Measurements from ENCODE around the gene RNF151. TPM values are rescaled to one million over a fixed set of nuclear protein-coding genes. Genes with fewer than 3 reads are reported as not detected.

The RNF151 gene
- total RNA-seq, 1 experiment from 2014 or later, result not detected

DNA sequence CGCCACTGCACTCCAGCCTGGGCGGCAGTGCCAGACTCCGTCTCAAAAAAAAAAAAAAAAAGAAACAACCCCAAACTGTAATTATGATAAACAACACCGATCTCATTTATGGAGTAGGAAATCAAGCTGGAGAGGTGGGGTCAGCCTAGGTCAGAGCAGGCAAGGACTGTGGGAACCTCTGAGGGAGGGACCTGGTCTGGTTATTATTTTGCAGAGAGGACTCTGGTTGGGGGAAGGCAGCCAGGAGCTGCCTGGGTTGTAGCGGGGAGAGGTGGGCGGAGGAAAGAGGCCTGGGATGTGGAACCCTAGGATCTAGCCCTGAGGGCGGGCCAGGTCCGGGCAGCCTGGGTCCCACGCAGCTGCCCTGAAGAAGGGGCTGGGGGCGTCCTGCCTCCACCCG, 37.6 kb upstream of the RNF151 start:
- DNase-seq (ENCODE audit: low read depth, low spot score), result no peak
- no peak for TF ChIP-seq TCF7L2 (IDR thresholded peaks at IDR 0.05; ENCODE audit: low read depth, low read length)
- TF ChIP-seq POLR2AphosphoS5 (IDR thresholded peaks at IDR 0.05; ENCODE audit: low read depth, low read length), result no peak
- TF ChIP-seq CTCF (IDR thresholded peaks at IDR 0.05), result no peak
- no peak for TF ChIP-seq SIN3A (IDR thresholded peaks at IDR 0.05; ENCODE audit: borderline replicate concordance, insufficient read depth, low read depth, low read length)
- TF ChIP-seq, protein P1, sequence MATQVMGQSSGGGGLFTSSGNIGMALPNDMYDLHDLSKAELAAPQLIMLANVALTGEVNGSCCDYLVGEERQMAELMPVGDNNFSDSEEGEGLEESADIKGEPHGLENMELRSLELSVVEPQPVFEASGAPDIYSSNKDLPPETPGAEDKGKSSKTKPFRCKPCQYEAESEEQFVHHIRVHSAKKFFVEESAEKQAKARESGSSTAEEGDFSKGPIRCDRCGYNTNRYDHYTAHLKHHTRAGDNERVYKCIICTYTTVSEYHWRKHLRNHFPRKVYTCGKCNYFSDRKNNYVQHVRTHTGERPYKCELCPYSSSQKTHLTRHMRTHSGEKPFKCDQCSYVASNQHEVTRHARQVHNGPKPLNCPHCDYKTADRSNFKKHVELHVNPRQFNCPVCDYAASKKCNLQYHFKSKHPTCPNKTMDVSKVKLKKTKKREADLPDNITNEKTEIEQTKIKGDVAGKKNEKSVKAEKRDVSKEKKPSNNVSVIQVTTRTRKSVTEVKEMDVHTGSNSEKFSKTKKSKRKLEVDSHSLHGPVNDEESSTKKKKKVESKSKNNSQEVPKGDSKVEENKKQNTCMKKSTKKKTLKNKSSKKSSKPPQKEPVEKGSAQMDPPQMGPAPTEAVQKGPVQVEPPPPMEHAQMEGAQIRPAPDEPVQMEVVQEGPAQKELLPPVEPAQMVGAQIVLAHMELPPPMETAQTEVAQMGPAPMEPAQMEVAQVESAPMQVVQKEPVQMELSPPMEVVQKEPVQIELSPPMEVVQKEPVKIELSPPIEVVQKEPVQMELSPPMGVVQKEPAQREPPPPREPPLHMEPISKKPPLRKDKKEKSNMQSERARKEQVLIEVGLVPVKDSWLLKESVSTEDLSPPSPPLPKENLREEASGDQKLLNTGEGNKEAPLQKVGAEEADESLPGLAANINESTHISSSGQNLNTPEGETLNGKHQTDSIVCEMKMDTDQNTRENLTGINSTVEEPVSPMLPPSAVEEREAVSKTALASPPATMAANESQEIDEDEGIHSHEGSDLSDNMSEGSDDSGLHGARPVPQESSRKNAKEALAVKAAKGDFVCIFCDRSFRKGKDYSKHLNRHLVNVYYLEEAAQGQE (IDR thresholded peaks at IDR 0.05; ENCODE audit: insufficient read depth in 1 of 2, low read depth in 2 of 2, low read length in 1 of 2), result no peak
- Histone ChIP-seq H3K4me3 (ENCODE audit: low read depth in 2 of 2, low read length in 2 of 2) (peak overlapping the region; percentile 43 to 62), H3K27ac (ENCODE audit: low read length) (peak overlapping the region; percentile 71), H3K4me1 (ENCODE audit: control insufficient read depth, insufficient read depth, low read length) (peaks cover 8% of the 10 kb centered on the region), H3K27me3 (ENCODE audit: control insufficient read depth, insufficient read depth, low read length) (no peaks in the 10 kb centered on the region), H3K9me3 (ENCODE audit: control insufficient read depth, insufficient read depth, low read depth, low read length) (no peaks in the 10 kb centered on the region), H3K36me3 (ENCODE audit: control insufficient read depth, insufficient read depth, low read length) (no peaks in the 10 kb centered on the region)
- peak; percentile 76 for ATAC-seq
- POLR2A ChIA-PET, result interaction anchor here (0.5 to 0.6 kb wide), 2 partner anchors 55 to 88 kb away, joined by 3 to 6 read pairs; no protein-coding TSS in a partner anchor
- in situ Hi-C loops (cut with HindIII; ENCODE audit: low pct_unique_long_range_greater_than_20kb, low sequenced_read_pairs) (no loop called here), intact Hi-C loops (cut with micrococcal nuclease; ENCODE audit: unreplicated experiment) (no loop called here)
- CTCF ChIA-PET, result interaction anchor here (0.7 to 1.0 kb wide), 3 partner anchors 65 to 147 kb away, joined by 3 to 4 read pairs (median 3); partner anchors contain the start of genes NUBP2 and SPSB3
- no TSS peak for BruUV-seq (replicated peaks)

DNA sequence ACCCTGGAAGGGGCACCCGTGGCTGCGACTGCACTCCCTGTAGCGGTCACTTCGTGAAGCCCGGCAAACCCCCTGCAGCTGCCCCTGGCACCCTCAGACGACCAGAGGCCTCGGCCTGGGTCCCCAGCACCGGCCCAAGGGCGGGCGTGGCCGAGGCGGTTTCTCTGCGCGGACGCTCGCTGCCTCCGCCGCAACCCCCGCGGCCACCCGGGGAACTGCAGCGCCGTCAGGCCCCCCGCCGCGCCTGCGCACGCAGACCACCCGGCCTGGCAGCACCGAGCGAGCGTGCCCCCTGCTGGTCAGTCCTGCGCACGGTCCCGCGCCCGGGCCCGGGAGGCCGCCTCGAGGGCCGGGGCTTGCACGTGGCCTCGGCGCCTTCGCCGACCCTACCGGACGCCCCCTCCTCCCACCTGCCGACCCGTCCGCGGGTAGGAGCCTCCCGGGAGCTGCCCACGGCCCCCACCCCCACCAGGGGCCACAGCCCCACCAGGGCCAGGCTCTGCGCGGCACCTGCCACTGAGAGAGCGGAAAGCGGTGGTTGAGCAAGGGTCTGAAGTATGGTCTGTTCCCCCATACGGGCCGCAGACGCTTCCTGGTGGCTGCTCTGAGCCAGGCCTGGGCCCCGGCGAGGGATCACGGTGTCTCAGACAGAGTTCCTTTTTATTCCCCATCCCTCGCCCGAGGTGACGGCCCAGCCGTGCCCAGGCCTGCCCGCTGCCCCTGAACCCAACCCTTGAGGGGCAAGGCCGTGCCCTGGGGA, 36.9 kb upstream of the RNF151 start:
- H3K4me1 ChIP-seq (ENCODE audit: control insufficient read depth, insufficient read depth, low read length), result peaks cover 8% of the 10 kb centered on the region
- H3K27ac ChIP-seq (ENCODE audit: low read length), result peak overlapping the region; percentile 39; the same call in 1 of the 2 replicates
- ATAC-seq (peak; percentile 89), DNase-seq (ENCODE audit: low read depth, low spot score) (no peak)
- H3K27me3 ChIP-seq (ENCODE audit: control insufficient read depth, insufficient read depth, low read length), result no peaks in the 10 kb centered on the region
- ChIA-PET POLR2A (no interaction called here), CTCF (interaction anchor here (0.7 kb wide), 2 partner anchors 68 to 147 kb away, joined by 3 to 4 read pairs; partner anchors contain the start of genes NUBP2 and SPSB3)
- intact Hi-C loops (cut with micrococcal nuclease; ENCODE audit: unreplicated experiment), result loop anchor here (5.0 kb wide), 1 partner anchor 67 kb away; no protein-coding TSS in a partner anchor
- H3K36me3 ChIP-seq (ENCODE audit: control insufficient read depth, insufficient read depth, low read length), result no peaks in the 10 kb centered on the region
- no peaks in the 10 kb centered on the region for H3K9me3 ChIP-seq (ENCODE audit: control insufficient read depth, insufficient read depth, low read depth, low read length)
- in situ Hi-C loops (cut with HindIII; ENCODE audit: low pct_unique_long_range_greater_than_20kb, low sequenced_read_pairs), result no loop called here
- TF ChIP-seq, protein P1 (IDR thresholded peaks at IDR 0.05; ENCODE audit: insufficient read depth in 1 of 2, low read depth in 2 of 2, low read length in 1 of 2), result 0 out of 4 replicates have a peak, but pooled peaks of 1 of the 2 experiments have one; percentile 58
- TF ChIP-seq POLR2AphosphoS5 (IDR thresholded peaks at IDR 0.05; ENCODE audit: low read depth, low read length) (peak; percentile 60), SIN3A (IDR thresholded peaks at IDR 0.05; ENCODE audit: borderline replicate concordance, insufficient read depth, low read depth, low read length) (no peak), CTCF (IDR thresholded peaks at IDR 0.05) (peak; percentile 99)
- BruUV-seq (replicated peaks), result no TSS peak
- peak overlapping the region; percentile 43 to 62 for H3K4me3 ChIP-seq (ENCODE audit: low read depth in 2 of 2, low read length in 2 of 2)

All from Panc1 (cell line).